DND-41 (cell line): ENCODE data around the gene CST2.

Source experiments
- ATAC-seq: fragments of 200-7000 bp; cut with Tn5 transposase; 3 replicates; pipeline ENCODE4 v1.9.1; 2021; ENCODE audit warnings: low read depth; ENCODE audit not compliant: insufficient read depth
- DNase-seq: peaks from one replicate; pipeline ENCODE4 v3.0.0-alpha.2; 2020
- H2AFZ ChIP-seq: 2 replicates; pipeline ENCODE4 v1.6.0; 2012; ENCODE audit warnings: low read depth, low read length
- H3K27ac ChIP-seq: 2 replicates; pipeline ENCODE4 v1.5.1; 2012; ENCODE audit warnings: low read length, inconsistent platforms
- H3K27me3 ChIP-seq: fragments of 200-600 bp; sonication (generic); 2 replicates; pipeline ENCODE4 v1.6.0; 2012; ENCODE audit warnings: low read length, mild to moderate bottlenecking, inconsistent platforms; ENCODE audit not compliant: insufficient read depth, poor library complexity
- H3K36me3 ChIP-seq: 2 replicates; pipeline ENCODE4 v1.5.1; 2012; ENCODE audit warnings: low read length, inconsistent platforms; ENCODE audit not compliant: insufficient read depth
- H3K4me1 ChIP-seq: 2 replicates; pipeline ENCODE4 v1.5.1; 2012; ENCODE audit warnings: mild to moderate bottlenecking, low read length; ENCODE audit not compliant: insufficient read depth
- H3K4me2 ChIP-seq: 2 replicates; pipeline ENCODE4 v1.6.0; 2012; ENCODE audit warnings: mild to moderate bottlenecking, moderate library complexity, low read length, inconsistent platforms; ENCODE audit not compliant: insufficient read depth
- H3K4me3 ChIP-seq, 2 experiments: fragments of 200-600 bp in 1 of 2; shearing (Covaris generic) in 1 of 2; 2 replicates each; pipeline ENCODE4 v1.5.1; 2012 to 2016; ENCODE audit warnings: inconsistent platforms in 2 of 2, low read length in 2 of 2, mild to moderate bottlenecking in 2 of 2, low read depth in 1 of 2, moderate library complexity in 1 of 2
- H3K79me2 ChIP-seq: 2 replicates; pipeline ENCODE4 v1.6.0; 2012; ENCODE audit warnings: low read length, inconsistent platforms; ENCODE audit not compliant: insufficient read depth
- H3K9ac ChIP-seq: 2 replicates; pipeline ENCODE4 v1.6.0; 2012; ENCODE audit warnings: low read depth, mild to moderate bottlenecking, inconsistent platforms, low read length, moderate library complexity
- H3K9me3 ChIP-seq: 2 replicates; pipeline ENCODE4 v1.5.1; 2012; ENCODE audit warnings: low read length, moderate library complexity, mild to moderate bottlenecking, inconsistent platforms; ENCODE audit not compliant: insufficient read depth, severe bottlenecking
- H4K20me1 ChIP-seq: 2 replicates; pipeline ENCODE4 v1.6.0; 2012; ENCODE audit warnings: low read length; ENCODE audit not compliant: insufficient read depth
- CTCF ChIP-seq: IDR thresholded peaks from 2 replicates; pipeline ENCODE4 v1.5.1; 2012; ENCODE audit warnings: borderline replicate concordance, low read length, moderate library complexity, mild to moderate bottlenecking; ENCODE audit not compliant: poor library complexity, severe bottlenecking; ENCODE audit errors: extremely low read depth
- EZH2 ChIP-seq: IDR thresholded peaks from 3 replicates; pipeline ENCODE4 v1.6.1; 2012; ENCODE audit warnings: borderline replicate concordance, low read depth, mild to moderate bottlenecking, moderate library complexity, low read length, inconsistent platforms; ENCODE audit not compliant: severe bottlenecking

The CST2 gene

GRCh38 chr20:23776067-23776771 is 50.3 kb downstream of the CST2 start:
- H3K9ac ChIP-seq, result no peak overlapping the region
- TF ChIP-seq EZH2 (no peak), CTCF (no peak)
- H2AFZ ChIP-seq, result no peak overlapping the region
- no peaks in the 10 kb centered on the region for H3K27me3 ChIP-seq
- no peaks in the 10 kb centered on the region for H3K36me3 ChIP-seq
- no peak overlapping the region for H3K4me3 ChIP-seq
- no peak overlapping the region for H3K4me2 ChIP-seq
- no peaks in the 10 kb centered on the region for H3K9me3 ChIP-seq
- H3K4me1 ChIP-seq, result no peaks in the 10 kb centered on the region
- H4K20me1 ChIP-seq, result no peaks in the 10 kb centered on the region
- DNase-seq (no peak), ATAC-seq (no peak)
- H3K27ac ChIP-seq, result no peak overlapping the region
- H3K79me2 ChIP-seq, result no peaks in the 10 kb centered on the region

GRCh38 chr20:23774081-23774480 is 52.4 kb downstream of the CST2 start:
- no peak for DNase-seq

More at GRCh38 chr20:23774081-23774480, 52.4 kb downstream of the CST2 start:
- H2AFZ ChIP-seq, result no peak overlapping the region
- no peaks in the 10 kb centered on the region for H3K36me3 ChIP-seq
- ATAC-seq, result no peak
- no peak overlapping the region for H3K4me3 ChIP-seq
- H3K27ac ChIP-seq, result no peak overlapping the region
- no peaks in the 10 kb centered on the region for H4K20me1 ChIP-seq
- no peaks in the 10 kb centered on the region for H3K9me3 ChIP-seq
- no peak overlapping the region for H3K4me2 ChIP-seq
- TF ChIP-seq CTCF, result no peak
- no peak for TF ChIP-seq EZH2
- no peaks in the 10 kb centered on the region for H3K79me2 ChIP-seq
- H3K27me3 ChIP-seq, result no peaks in the 10 kb centered on the region
- no peaks in the 10 kb centered on the region for H3K4me1 ChIP-seq
- no peak overlapping the region for H3K9ac ChIP-seq
